MM.1S (cell line): ENCODE data around the gene SLC38A6.

Experiments used
- EZH2 ChIP-seq: fragments of 300-600 bp; sonication (generic); optimal IDR thresholded peaks from 2 replicates; pipeline ENCODE3; 2017; ENCODE audit warnings: low read depth, mild to moderate bottlenecking, antibody characterized with exemption, low read length, mixed read lengths
- EZH2phosphoT487 ChIP-seq: fragments of 300-600 bp; sonication (generic); IDR thresholded peaks from 2 replicates; pipeline ENCODE4 v1.6.1; 2018; ENCODE audit warnings: antibody characterized with exemption, low read length
- TF ChIP-seq, protein P1 (sequence below): fragments of 300-600 bp; sonication (generic); IDR thresholded peaks from 2 replicates; pipeline ENCODE4 v1.5.1; 2016; ENCODE audit warnings: antibody characterized with exemption, low read length, mixed read lengths

- TF ChIP-seq, protein P1, sequence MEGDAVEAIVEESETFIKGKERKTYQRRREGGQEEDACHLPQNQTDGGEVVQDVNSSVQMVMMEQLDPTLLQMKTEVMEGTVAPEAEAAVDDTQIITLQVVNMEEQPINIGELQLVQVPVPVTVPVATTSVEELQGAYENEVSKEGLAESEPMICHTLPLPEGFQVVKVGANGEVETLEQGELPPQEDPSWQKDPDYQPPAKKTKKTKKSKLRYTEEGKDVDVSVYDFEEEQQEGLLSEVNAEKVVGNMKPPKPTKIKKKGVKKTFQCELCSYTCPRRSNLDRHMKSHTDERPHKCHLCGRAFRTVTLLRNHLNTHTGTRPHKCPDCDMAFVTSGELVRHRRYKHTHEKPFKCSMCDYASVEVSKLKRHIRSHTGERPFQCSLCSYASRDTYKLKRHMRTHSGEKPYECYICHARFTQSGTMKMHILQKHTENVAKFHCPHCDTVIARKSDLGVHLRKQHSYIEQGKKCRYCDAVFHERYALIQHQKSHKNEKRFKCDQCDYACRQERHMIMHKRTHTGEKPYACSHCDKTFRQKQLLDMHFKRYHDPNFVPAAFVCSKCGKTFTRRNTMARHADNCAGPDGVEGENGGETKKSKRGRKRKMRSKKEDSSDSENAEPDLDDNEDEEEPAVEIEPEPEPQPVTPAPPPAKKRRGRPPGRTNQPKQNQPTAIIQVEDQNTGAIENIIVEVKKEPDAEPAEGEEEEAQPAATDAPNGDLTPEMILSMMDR: no peak
- TF ChIP-seq EZH2phosphoT487 (no peak), EZH2 (no peak)
Measured at GRCh38 chr14:61047021-61047420, 66.0 kb downstream of the SLC38A6 start.
